Dermis microvascular lymphatic vessel endothelial cell (primary cell): ENCODE results near the gene TUFT1. TPM values are rescaled to one million over a fixed set of nuclear protein-coding genes. Genes with fewer than 3 reads are reported as not detected.

Source experiments
- DNase-seq, 2 donors: peaks; one replicate each; pipeline versions ENCODE4 v3.0.0 to v3.0.0-alpha.2; 2010; ENCODE audit warnings: low read depth in 2 of 2
- total RNA-seq: library from RNA; depleted of rRNA; stranded (reverse); fragments of >200 nt; gene quantifications from 2 replicates; pipeline ENCODE4 v1.2.1, GENCODE V29; 2014

Gene TUFT1
- 3.9 TPM in 2 replicates for total RNA-seq

GRCh38 chr1:151540021-151540981 lies at the start of gene TUFT1:
Gene TUFT1, plus strand, starts transcription at chr1:151540309. Its CDS starts 58 bp downstream, at chr1:151540367.
- peak; percentile 73 to 92 for DNase-seq

GRCh38 chr1:151491641-151492040 lies 48.5 kb upstream of the TUFT1 start:
- no peak for DNase-seq

- no peak for DNase-seq
Observed at GRCh38 chr1:151492120-151492519, 48.0 kb upstream of the TUFT1 start.

GRCh38 chr1:151493042-151493441 lies 47.1 kb upstream of the TUFT1 start:
- no peak for DNase-seq

GRCh38 chr1:151494741-151495281 lies 45.3 kb upstream of the TUFT1 start:
- peak; percentile 84 to 86 for DNase-seq

- DNase-seq = no peak
Observed at GRCh38 chr1:151495316-151495715, 44.8 kb upstream of the TUFT1 start.

GRCh38 chr1:151499365-151499764 lies 40.7 kb upstream of the TUFT1 start:
- no peak for DNase-seq

GRCh38 chr1:151499930-151500329 lies 40.2 kb upstream of the TUFT1 start:
- DNase-seq = no peak

GRCh38 chr1:151501474-151501873 lies 38.6 kb upstream of the TUFT1 start:
- DNase-seq = no peak

GRCh38 chr1:151502035-151502700 lies 37.9 kb upstream of the TUFT1 start:
- DNase-seq = no peak

- no peak for DNase-seq
Observed at GRCh38 chr1:151502859-151503780, 37.0 kb upstream of the TUFT1 start.

- DNase-seq = no peak
Observed at GRCh38 chr1:151504252-151504651, 35.9 kb upstream of the TUFT1 start.

GRCh38 chr1:151504759-151505158 lies 35.4 kb upstream of the TUFT1 start:
- DNase-seq = no peak

- no peak for DNase-seq
Observed at GRCh38 chr1:151508833-151509232, 31.3 kb upstream of the TUFT1 start.

- no peak for DNase-seq
Observed at GRCh38 chr1:151509350-151510019, 30.6 kb upstream of the TUFT1 start.

- no peak for DNase-seq
Observed at GRCh38 chr1:151510020-151510405, 30.1 kb upstream of the TUFT1 start.

- DNase-seq = no peak
Observed at GRCh38 chr1:151510614-151510956, 29.5 kb upstream of the TUFT1 start.

GRCh38 chr1:151510957-151511635 lies 29.0 kb upstream of the TUFT1 start, which contains the start of gene CGN:
Gene CGN, plus strand, starts transcription at chr1:151511387. Its CDS starts 7,133 bp downstream, at chr1:151518520.
- peak; percentile 63 to 91 for DNase-seq

- peak in 1 of 2 donors; percentile 20 for DNase-seq
Observed at GRCh38 chr1:151511636-151512215, 28.4 kb upstream of the TUFT1 start.

GRCh38 chr1:151512326-151512725 lies 27.8 kb upstream of the TUFT1 start:
- no peak for DNase-seq
